ENCODE results near the gene PRPF6.

The PRPF6 gene

DNA sequence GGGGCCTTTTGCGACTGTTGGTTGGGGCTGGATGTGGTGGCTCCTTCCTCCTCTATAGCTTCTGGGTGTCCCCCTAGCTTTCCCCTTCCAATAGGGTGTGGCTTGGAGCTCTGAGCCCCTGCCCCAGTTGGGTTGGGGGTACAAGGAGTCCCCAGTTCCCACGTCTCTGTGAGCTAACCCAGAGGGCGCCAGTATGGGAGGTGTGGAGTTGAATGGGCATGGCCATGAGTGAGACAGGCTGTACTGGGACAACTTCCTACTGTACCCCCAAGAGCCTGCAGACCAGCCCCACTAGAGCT is 56.2 kb downstream of the PRPF6 start:
- no peak for TF ChIP-seq TAF1 (IDR thresholded peaks at IDR 0.05; ENCODE audit: borderline replicate concordance, low read depth, low read length)
- no peak for TF ChIP-seq POLR2AphosphoS5 (IDR thresholded peaks at IDR 0.05; ENCODE audit: low read depth, low read length)
- peak; percentile 15; the same call in 1 of the 2 replicates for TF ChIP-seq POLR2A (IDR thresholded peaks at IDR 0.05; ENCODE audit: low read depth, low read length)
- DNase-seq (ENCODE audit: insufficient read length) (no peak), FAIRE-seq (no peak)

DNA sequence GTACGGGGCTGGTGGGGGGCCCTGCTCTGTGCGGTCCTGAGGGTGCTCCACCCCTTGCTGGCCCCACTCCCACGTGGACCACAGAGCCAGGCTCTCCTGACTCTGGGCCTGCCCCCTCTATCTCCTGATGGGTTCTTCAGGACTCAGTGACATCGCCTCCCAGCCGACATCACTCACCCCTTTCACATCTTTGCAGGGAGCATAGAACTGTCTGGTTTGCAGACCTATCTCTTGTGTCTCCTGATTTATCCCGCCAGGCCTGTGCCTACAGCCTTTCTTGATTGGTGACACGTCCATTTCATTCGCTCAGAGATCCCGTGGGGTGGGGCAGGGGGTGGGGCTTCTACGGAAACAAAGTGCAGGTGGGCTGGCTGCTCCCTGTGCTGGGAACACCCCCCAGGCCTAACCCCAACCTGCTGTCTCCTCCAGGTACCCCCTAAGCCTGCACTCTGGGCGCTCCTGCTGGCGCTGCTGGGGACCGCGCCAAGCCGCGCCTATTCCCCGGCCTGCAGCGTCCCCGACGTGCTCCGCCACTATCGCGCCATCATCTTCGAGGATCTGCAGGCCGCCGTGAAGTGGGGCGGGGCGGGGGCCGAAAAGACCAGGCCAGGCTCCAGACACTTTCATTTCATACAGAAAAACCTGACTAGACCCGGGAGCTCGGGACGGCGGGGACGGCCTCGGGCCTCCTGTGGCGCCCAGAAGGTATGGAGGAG is 56.7 kb downstream of the PRPF6 start:
- no peak for DNase-seq (ENCODE audit: insufficient read length)
- peak; percentile 62 for TF ChIP-seq POLR2AphosphoS5 (IDR thresholded peaks at IDR 0.05; ENCODE audit: low read depth, low read length)
- peak; percentile 55; the same call in 1 of the 2 replicates for TF ChIP-seq POLR2A (IDR thresholded peaks at IDR 0.05; ENCODE audit: low read depth, low read length)
- TF ChIP-seq TAF1 (IDR thresholded peaks at IDR 0.05; ENCODE audit: borderline replicate concordance, low read depth, low read length): no peak
- no peak for FAIRE-seq

DNA sequence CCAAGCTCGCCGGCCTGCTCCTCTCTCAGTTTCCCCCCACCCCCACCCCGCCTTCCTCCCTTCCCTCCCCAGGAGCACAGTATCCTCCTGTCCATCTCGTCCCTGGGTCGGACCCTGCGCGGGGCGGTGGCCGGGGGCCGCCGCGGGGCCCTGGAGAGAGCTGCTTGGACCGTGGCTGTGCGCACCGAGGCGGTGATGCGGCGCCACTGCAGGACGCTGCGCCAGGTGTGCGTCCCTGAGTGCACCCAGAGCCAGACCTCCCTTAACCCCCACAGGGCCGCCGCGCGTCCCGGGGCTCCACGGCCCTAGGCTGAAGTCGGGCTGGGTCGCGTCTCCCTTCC is 57.3 kb downstream of the PRPF6 start:
- DNase-seq (ENCODE audit: insufficient read length) (no peak), FAIRE-seq (no peak)
- TF ChIP-seq POLR2A (IDR thresholded peaks at IDR 0.05; ENCODE audit: low read depth, low read length) (0 out of 2 replicates have a peak, but pooled peaks have one; percentile 10), POLR2AphosphoS5 (IDR thresholded peaks at IDR 0.05; ENCODE audit: low read depth, low read length) (no peak)

DNA sequence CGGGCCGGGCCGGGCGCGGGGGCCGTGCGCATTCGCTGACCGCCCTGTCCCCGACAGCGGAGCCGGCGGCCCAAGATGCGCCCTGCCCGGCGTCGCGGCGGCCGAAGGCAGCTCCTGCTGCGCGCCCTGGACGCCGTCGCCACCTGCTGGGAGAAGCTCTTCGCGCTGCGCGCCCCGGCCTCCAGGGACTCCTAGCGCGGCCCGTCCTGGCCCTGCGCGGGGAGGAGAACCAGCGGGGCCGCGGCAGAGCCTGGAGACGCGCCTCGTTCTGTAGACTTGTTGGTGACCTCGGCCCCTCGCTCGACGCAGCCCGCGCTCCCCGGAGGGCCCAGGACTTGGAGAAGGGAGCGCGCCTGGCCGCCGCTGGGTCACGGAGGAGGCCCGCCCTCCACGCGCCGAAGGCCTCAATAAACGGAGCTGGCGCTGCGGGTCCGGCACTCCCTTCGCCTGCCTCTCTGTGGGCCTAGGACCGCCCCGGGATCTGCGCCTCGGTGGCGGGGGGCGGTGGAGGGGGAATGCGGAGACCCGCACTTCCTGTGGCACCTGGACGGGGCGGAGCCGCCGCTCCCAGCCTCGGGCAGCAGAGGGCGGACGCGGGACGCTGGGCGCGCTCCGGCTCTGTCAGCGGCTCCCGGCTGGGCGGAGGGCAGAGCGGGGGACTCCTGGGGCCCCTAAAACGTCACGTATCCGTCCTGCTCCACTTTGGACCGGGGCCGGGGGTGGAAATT is 57.8 kb downstream of the PRPF6 start:
- TF ChIP-seq TAF1 (IDR thresholded peaks at IDR 0.05; ENCODE audit: borderline replicate concordance, low read depth, low read length) (no peak), POLR2A (IDR thresholded peaks at IDR 0.05; ENCODE audit: low read depth, low read length) (no peak; the same call in 1 of the 2 replicates), POLR2AphosphoS5 (IDR thresholded peaks at IDR 0.05; ENCODE audit: low read depth, low read length) (no peak)
- peak; percentile 40 for FAIRE-seq

DNA sequence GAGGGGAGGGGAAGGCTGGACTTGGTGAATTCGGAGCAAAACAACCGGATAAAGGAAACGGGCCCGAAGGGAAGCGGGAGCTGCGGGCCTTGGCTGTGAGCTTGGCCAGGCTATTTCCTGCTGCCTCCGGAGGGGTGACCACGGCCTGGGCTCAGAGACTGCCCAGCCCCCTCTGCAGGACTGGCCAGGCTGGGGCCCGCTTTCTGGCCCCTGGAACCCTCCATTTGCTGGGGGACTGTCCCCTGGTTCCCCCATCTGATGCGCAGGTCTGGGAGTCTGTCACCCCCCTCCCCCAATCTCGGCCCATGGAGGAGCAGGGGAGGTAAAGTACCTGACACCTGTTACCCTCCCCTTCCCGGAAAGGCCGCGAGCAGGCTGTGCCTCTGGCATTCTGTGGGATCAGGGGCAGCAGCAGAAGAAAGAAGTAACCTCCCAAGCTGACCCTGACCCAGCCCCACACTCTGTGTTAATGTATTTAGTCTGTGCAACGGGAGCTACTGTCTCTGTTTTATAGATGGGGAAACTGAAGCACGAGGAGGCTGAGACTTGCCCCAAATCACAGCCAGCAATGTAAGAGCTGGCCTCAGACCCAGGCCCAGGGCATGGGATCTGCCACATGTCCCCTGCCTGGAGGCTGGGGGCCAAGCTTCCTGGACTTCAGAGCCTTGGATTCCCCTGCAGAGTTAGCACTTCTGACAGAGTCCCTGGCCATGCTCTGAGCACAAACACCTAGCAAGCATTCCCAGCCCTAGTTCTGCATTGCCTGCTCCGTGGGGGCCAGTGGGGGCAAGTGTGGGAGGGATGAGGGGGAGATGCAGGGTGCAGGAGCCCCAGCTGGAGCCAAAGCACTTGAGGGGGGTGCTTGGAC is 58.6 kb downstream of the PRPF6 start:
- DNase-seq (ENCODE audit: insufficient read length): no peak
- no peak for FAIRE-seq
- TF ChIP-seq POLR2AphosphoS5 (IDR thresholded peaks at IDR 0.05; ENCODE audit: low read depth, low read length) (no peak), TAF1 (IDR thresholded peaks at IDR 0.05; ENCODE audit: borderline replicate concordance, low read depth, low read length) (no peak), POLR2A (IDR thresholded peaks at IDR 0.05; ENCODE audit: low read depth, low read length) (no peak)

More for the DNA sequence above, 57.8 kb downstream of the PRPF6 start:
- peak; percentile 91 for DNase-seq (ENCODE audit: insufficient read length)

DNA sequence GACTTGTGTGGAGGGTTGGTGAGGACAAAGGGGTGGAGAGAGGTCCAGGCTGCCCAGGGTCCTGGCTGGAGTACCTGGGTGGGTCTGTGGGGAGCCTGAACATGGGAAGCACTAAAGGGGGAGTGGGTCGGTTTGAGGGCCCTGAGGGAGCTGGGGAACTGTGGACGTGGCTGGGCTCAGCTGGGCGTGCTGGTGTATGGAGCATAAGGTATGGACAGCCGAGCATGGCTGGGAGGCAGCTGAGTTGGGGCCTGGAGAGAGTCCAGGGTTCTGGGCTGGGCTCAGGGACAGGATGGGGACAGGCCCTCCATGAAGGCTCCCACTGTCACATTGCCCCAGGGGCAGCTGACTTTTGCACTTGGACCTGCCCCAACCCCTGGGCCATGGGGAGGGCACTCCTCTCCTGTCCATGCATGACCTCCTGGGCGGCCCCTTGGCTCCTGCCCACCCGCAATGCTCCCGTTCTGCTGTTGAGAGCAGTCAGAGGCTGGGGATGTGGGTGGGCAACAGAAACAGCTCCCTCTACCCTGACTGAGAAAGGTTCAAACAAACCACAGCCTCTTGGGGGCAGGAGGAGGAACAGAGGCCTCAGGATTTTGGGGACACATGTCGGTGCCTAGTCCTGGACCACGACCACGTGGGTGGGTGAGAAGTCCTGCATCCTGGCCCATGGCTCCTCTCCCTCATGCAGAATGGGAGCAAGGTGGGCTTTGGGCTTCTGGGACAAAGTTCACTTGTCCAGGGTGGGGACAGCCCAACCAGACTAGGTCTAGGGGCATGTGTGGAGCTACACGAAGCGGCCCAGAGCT is 59.5 kb downstream of the PRPF6 start:
- DNase-seq (ENCODE audit: insufficient read length) (no peak), FAIRE-seq (no peak)
- peak; percentile 35; the same call in 1 of the 2 replicates for TF ChIP-seq POLR2A (IDR thresholded peaks at IDR 0.05; ENCODE audit: low read depth, low read length)
- TF ChIP-seq TAF1 (IDR thresholded peaks at IDR 0.05; ENCODE audit: borderline replicate concordance, low read depth, low read length): no peak
- TF ChIP-seq POLR2AphosphoS5 (IDR thresholded peaks at IDR 0.05; ENCODE audit: low read depth, low read length): no peak

DNA sequence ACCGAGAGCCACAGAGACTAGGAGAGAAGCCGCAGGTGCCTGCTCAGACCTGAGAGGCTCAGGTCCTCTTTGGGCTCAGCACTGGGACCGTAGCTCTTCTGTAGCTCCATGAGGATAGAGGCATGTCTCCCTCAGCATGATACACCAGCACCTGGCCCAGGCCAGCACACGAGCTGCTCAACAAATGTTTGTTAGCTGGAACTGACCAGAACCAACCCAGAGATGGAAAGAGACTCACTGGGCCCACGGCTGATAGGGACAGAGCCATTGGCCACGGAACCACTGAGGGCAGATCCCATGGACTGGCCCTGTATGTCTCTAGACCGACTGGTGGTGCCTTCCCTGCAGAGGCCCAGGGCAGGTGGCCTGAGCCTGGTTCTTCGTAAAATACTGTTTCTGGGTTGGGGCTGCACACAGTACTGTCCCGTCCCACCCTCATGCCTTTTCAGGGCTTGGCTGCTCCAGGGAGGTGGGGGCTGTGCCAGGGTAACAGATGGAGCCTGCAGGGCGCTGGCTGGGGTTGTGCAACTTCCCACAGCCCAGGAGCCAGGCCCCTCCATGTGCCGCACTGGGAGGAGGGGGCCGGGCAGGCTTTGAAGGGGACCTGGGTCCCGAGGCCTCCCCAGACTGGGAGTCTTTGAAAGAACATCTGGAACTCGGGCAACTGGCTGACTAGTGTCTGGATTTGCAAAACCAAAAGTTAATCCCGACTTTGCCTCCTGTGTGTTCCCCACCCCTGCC is 60.3 kb downstream of the PRPF6 start:
- FAIRE-seq (no peak), DNase-seq (ENCODE audit: insufficient read length) (no peak)
- TF ChIP-seq POLR2AphosphoS5 (IDR thresholded peaks at IDR 0.05; ENCODE audit: low read depth, low read length) (no peak), TAF1 (IDR thresholded peaks at IDR 0.05; ENCODE audit: borderline replicate concordance, low read depth, low read length) (no peak), POLR2A (IDR thresholded peaks at IDR 0.05; ENCODE audit: low read depth, low read length) (no peak)

DNA sequence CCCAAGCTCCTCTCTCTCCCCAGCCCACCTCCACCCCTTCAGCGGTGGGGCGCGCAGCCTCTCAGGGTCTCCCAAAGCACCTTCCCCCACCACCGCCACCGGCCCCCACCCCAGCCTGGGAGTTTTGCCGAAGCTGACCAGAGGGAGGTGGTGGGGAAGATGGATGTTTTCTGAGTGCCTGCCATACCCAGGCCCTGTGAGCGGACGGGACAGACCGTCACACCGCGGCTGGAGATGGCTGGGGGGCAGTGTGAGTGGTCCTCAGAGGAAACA is 60.8 kb downstream of the PRPF6 start:
- DNase-seq (ENCODE audit: insufficient read length): no peak
- TF ChIP-seq POLR2AphosphoS5 (IDR thresholded peaks at IDR 0.05; ENCODE audit: low read depth, low read length) (no peak), TAF1 (IDR thresholded peaks at IDR 0.05; ENCODE audit: borderline replicate concordance, low read depth, low read length) (no peak), POLR2A (IDR thresholded peaks at IDR 0.05; ENCODE audit: low read depth, low read length) (no peak)
- no peak for FAIRE-seq

DNA sequence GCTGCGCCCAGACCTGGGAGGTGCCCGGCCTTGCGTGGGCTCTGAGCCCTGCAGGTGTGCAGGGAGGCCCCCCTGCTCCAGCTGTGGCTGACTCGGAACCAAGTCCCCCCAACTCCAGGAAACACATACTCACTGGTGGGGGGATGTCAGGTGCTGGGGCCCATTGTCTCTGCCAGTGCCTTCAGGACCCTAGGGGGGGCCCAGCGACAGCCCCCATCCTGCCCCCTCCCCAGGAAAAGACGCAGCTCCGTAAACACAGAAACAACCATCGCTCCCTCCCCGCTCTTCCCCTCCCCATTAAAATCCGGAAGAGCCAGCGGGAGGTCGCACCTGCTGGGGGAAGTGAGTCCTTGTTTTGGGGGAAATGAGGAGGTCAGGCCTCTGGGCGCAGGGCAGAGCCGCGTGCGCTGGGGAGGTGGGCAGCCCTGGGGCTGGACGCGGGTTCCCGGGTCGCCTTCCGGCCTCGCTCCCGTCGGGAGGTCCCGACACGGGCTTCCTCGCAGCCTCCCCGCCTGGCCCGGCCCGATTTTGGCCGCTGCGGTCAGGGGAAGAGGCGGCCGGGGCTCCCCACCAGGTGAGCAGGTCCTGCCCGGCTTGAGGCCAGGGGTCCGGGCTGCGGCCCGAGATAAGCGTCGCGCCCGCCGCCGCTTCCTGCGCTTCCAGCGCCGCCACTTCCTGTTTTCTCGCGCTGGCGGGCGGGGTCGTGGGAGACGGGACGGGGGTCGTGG is 61.3 kb downstream of the PRPF6 start:
- DNase-seq (ENCODE audit: insufficient read length) (no peak), FAIRE-seq (no peak)
- TF ChIP-seq TAF1 (IDR thresholded peaks at IDR 0.05; ENCODE audit: borderline replicate concordance, low read depth, low read length) (no peak), POLR2A (IDR thresholded peaks at IDR 0.05; ENCODE audit: low read depth, low read length) (peak; percentile 60; the same call in 1 of the 2 replicates), POLR2AphosphoS5 (IDR thresholded peaks at IDR 0.05; ENCODE audit: low read depth, low read length) (0 out of 2 replicates have a peak, but pooled peaks have one; percentile 33)

DNA sequence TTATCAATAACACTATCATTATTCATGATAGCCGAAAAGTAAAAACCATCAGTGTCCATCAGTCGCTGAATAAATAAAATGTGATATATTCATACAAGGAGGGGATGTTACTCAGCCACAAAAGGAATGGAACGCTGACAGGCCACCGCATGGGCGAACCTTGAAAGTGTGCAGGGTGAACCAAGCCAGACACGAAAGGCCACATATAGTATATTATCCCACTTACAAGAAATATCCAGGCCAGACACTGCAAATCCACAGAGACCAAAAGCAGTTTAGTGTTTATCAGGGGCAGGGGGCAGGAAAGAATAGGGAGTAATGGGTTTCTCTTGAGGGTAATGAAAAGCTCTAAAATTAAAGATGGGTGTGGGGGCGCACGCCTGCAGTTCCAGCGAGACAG is 62.8 kb downstream of the PRPF6 start:
- FAIRE-seq: no peak
- DNase-seq (ENCODE audit: insufficient read length): no peak
- TF ChIP-seq POLR2AphosphoS5 (IDR thresholded peaks at IDR 0.05; ENCODE audit: low read depth, low read length) (no peak), TAF1 (IDR thresholded peaks at IDR 0.05; ENCODE audit: borderline replicate concordance, low read depth, low read length) (no peak)
